ENCODE measurements around the gene CAMK2N1. TPM values are rescaled to one million over a fixed set of nuclear protein-coding genes. Genes with fewer than 3 reads are reported as not detected.

CAMK2N1 gene
- total RNA-seq, 1 experiment from 2014 or later: 10.1 TPM

DNA sequence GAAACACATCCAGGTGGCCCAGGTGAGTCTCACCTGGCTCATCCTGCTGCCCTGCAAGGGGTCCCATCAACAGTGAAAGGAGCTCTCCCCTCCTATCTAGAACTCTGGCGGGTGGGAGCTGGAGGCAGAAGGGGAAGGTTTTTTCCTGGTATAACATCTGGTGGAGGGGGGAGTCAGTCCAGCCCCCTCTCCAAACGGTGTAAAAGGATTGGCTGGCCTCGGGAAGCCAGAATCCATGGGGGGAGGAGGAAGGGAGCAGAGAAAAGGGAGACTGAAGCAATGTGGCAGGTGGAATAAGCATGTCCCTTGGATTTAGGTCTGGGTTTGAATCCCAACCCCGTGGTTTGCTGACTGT, 1.2 kb upstream of the CAMK2N1 start:
- Mint-ChIP-seq H3K36me3 (peaks cover 2% of the 10 kb centered on the region; the same call in 1 of the 2 replicates), H3K4me3 (peak overlapping the region; percentile 85), H3K9me3 (no peaks in the 10 kb centered on the region), H3K4me1 (peaks cover 39% of the 10 kb centered on the region), H3K27me3 (ENCODE audit: low read depth) (peaks cover 71% of the 10 kb centered on the region), H3K27ac (peak overlapping the region; percentile 79)
- ATAC-seq: no peak; the same call in 1 of the 2 replicates
- DNase-seq (ENCODE audit: low spot score): no peak
- ChIA-PET POLR2A (interaction anchor here (1.0 kb wide), 2 partner anchors 125 to 148 kb away, joined by 3 read pairs; no protein-coding TSS in a partner anchor), CTCF (interaction anchor here (1.0 to 7.2 kb wide), 4 partner anchors 56 to 274 kb away, joined by 3 to 55 read pairs (median 23); no protein-coding TSS in a partner anchor)
- TF ChIP-seq, protein P1, sequence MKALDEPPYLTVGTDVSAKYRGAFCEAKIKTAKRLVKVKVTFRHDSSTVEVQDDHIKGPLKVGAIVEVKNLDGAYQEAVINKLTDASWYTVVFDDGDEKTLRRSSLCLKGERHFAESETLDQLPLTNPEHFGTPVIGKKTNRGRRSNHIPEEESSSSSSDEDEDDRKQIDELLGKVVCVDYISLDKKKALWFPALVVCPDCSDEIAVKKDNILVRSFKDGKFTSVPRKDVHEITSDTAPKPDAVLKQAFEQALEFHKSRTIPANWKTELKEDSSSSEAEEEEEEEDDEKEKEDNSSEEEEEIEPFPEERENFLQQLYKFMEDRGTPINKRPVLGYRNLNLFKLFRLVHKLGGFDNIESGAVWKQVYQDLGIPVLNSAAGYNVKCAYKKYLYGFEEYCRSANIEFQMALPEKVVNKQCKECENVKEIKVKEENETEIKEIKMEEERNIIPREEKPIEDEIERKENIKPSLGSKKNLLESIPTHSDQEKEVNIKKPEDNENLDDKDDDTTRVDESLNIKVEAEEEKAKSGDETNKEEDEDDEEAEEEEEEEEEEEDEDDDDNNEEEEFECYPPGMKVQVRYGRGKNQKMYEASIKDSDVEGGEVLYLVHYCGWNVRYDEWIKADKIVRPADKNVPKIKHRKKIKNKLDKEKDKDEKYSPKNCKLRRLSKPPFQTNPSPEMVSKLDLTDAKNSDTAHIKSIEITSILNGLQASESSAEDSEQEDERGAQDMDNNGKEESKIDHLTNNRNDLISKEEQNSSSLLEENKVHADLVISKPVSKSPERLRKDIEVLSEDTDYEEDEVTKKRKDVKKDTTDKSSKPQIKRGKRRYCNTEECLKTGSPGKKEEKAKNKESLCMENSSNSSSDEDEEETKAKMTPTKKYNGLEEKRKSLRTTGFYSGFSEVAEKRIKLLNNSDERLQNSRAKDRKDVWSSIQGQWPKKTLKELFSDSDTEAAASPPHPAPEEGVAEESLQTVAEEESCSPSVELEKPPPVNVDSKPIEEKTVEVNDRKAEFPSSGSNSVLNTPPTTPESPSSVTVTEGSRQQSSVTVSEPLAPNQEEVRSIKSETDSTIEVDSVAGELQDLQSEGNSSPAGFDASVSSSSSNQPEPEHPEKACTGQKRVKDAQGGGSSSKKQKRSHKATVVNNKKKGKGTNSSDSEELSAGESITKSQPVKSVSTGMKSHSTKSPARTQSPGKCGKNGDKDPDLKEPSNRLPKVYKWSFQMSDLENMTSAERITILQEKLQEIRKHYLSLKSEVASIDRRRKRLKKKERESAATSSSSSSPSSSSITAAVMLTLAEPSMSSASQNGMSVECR (CRISPR knock-in tag; IDR thresholded peaks at IDR 0.05; ENCODE audit: borderline replicate concordance): no peak
- peak; percentile 42; the same call in 1 of the 2 replicates for TF ChIP-seq ZNF423 (CRISPR knock-in tag; IDR thresholded peaks at IDR 0.05)
- no peak for TF ChIP-seq TP53 (CRISPR knock-in tag; IDR thresholded peaks at IDR 0.05)
- TF ChIP-seq FOXP4 (CRISPR knock-in tag; IDR thresholded peaks at IDR 0.05): no peak
- no peak for TF ChIP-seq GRHL2 (CRISPR knock-in tag; IDR thresholded peaks at IDR 0.05; ENCODE audit: insufficient replicate concordance, severe bottlenecking)
- no peak for TF ChIP-seq ELF4 (CRISPR knock-in tag; IDR thresholded peaks at IDR 0.05; ENCODE audit: low read depth)
- 0 out of 2 replicates have a peak, but pooled peaks have one; percentile 4 for TF ChIP-seq SP1 (CRISPR knock-in tag; conservative IDR thresholded peaks at IDR 0.05)

- Mint-ChIP-seq H3K36me3 (peaks cover 2% of the 10 kb centered on the region; the same call in 1 of the 2 replicates), H3K27me3 (ENCODE audit: low read depth) (peaks cover 76% of the 10 kb centered on the region), H3K4me1 (peaks cover 44% of the 10 kb centered on the region), H3K27ac (peak overlapping the region; percentile 79), H3K4me3 (peak overlapping the region; percentile 85), H3K9me3 (no peaks in the 10 kb centered on the region)
- ATAC-seq (peak; percentile 24), DNase-seq (ENCODE audit: low spot score) (peak; percentile 85)
- CTCF ChIA-PET: interaction anchor here (0.9 to 7.2 kb wide), 7 partner anchors 7 to 274 kb away, joined by 3 to 55 read pairs (median 5); no protein-coding TSS in a partner anchor
- POLR2A ChIA-PET: interaction anchor here (1.0 to 1.1 kb wide), 3 partner anchors 56 to 147 kb away, joined by 3 read pairs; no protein-coding TSS in a partner anchor
- TF ChIP-seq ZBTB21 (CRISPR knock-in tag; IDR thresholded peaks at IDR 0.05; ENCODE audit: borderline replicate concordance): no peak
- peak; percentile 78; the same call in 1 of the 2 replicates for TF ChIP-seq FOXP1 (CRISPR knock-in tag; IDR thresholded peaks at IDR 0.05; ENCODE audit: borderline replicate concordance)
- TF ChIP-seq ZNF423 (CRISPR knock-in tag; IDR thresholded peaks at IDR 0.05): peak; percentile 43; the same call in 1 of the 2 replicates
- 0 out of 2 replicates have a peak, but pooled peaks have one; percentile 24 for TF ChIP-seq SP1 (CRISPR knock-in tag; conservative IDR thresholded peaks at IDR 0.05)
- no peak for TF ChIP-seq EMX1 (CRISPR knock-in tag; IDR thresholded peaks at IDR 0.05)
- peak; percentile 32; the same call in 1 of the 2 replicates for TF ChIP-seq ESRRA (CRISPR knock-in tag; IDR thresholded peaks at IDR 0.05; ENCODE audit: borderline replicate concordance)
- peak; percentile 76; the same call in 1 of the 2 replicates for TF ChIP-seq ZNF281 (CRISPR knock-in tag; IDR thresholded peaks at IDR 0.05)
- TF ChIP-seq ETV6 (CRISPR knock-in tag; IDR thresholded peaks at IDR 0.05): 0 out of 2 replicates have a peak, but pooled peaks have one; percentile 17
- TF ChIP-seq, protein P2, sequence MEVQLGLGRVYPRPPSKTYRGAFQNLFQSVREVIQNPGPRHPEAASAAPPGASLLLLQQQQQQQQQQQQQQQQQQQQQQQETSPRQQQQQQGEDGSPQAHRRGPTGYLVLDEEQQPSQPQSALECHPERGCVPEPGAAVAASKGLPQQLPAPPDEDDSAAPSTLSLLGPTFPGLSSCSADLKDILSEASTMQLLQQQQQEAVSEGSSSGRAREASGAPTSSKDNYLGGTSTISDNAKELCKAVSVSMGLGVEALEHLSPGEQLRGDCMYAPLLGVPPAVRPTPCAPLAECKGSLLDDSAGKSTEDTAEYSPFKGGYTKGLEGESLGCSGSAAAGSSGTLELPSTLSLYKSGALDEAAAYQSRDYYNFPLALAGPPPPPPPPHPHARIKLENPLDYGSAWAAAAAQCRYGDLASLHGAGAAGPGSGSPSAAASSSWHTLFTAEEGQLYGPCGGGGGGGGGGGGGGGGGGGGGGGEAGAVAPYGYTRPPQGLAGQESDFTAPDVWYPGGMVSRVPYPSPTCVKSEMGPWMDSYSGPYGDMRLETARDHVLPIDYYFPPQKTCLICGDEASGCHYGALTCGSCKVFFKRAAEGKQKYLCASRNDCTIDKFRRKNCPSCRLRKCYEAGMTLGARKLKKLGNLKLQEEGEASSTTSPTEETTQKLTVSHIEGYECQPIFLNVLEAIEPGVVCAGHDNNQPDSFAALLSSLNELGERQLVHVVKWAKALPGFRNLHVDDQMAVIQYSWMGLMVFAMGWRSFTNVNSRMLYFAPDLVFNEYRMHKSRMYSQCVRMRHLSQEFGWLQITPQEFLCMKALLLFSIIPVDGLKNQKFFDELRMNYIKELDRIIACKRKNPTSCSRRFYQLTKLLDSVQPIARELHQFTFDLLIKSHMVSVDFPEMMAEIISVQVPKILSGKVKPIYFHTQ (CRISPR knock-in tag; IDR thresholded peaks at IDR 0.05): no peak
- no peak for TF ChIP-seq TP53 (CRISPR knock-in tag; IDR thresholded peaks at IDR 0.05)
- TF ChIP-seq FOXK1 (CRISPR knock-in tag; IDR thresholded peaks at IDR 0.05): peak; percentile 5; the same call in 1 of the 2 replicates
- TF ChIP-seq GABPB1 (CRISPR knock-in tag; IDR thresholded peaks at IDR 0.05): peak; percentile 25; the same call in 1 of the 2 replicates
- 0 out of 2 replicates have a peak, but pooled peaks have one; percentile 8 for TF ChIP-seq FOXP4 (CRISPR knock-in tag; IDR thresholded peaks at IDR 0.05)
- no peak for TF ChIP-seq NR3C1 (CRISPR knock-in tag; conservative IDR thresholded peaks at IDR 0.05; ENCODE audit: low read depth)
These were observed 636 bp upstream of the CAMK2N1 start for GRCh38 chr1:20486457-20487235.

All from WTC11 (cell line).